Measurements from ENCODE around the gene ZCCHC24. TPM values are rescaled to one million over a fixed set of nuclear protein-coding genes. Genes with fewer than 3 reads are reported as not detected.

The ZCCHC24 gene
- total RNA-seq, 6 experiments from 2014 or later = 33.2 to 40.3 (median 37.5) TPM

DNA sequence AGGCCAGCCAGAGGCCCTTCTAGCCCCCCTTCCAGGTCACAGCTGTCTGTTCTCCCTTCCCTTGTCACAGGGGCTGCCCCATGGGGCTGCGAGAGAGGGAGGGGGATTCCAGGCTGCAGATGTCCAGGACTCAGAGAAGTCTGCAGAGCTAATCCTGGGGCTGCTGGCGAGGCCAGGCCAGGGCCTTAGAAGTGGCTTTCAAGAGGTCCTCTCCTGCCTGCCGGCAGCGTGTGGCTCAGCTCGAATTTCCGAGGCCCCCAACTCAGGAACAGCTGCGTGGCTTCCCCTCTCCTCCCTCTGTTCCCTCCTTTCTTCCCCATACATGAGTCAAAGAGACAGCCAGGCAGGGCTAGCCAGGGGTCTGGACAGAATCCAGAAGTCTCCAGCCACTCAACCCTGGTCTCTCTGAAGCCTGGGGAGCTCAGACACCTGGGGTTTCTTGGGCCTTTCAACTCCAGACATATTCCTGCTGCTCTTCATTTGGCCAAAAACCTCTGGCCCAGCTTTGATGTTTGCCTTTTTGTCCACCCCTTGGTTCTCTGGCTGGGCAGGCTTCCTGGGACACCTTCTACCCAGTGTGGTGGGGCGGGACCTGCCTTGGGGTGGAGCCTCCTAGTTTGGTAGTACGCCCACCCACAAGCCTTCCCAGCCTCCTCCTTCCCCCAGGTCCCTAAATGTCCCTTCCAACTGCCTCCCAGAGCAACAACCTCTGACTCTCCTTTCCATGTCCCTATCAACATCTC lies 45.1 kb upstream of the ZCCHC24 start:
- H3K27ac Mint-ChIP-seq = peak overlapping the region; percentile 39; the same call in 1 of the 2 replicates
- TF ChIP-seq CTCF (IDR thresholded peaks at IDR 0.05) = no peak
- peaks cover 5% of the 10 kb centered on the region for H3K27me3 Mint-ChIP-seq (ENCODE audit: insufficient read depth)

DNA sequence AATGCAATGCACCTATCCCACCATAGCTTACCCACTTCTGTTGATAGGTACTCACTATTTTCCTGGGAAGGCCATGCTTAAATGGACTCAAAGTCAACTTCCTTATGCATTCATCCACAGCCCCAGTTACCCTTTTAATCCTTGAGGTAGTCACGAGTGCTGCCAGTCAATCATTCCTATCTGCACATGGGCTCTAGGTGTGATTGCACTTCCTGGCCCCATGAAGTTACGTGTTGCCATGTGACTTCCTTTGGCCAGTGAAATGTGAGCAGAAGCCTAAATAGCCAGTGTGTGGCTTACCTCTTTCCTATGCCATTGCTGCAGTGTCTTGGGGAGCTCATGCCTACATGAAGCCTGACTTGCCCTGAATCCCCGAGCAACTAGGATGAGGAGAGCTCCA lies 43.4 kb upstream of the ZCCHC24 start:
- no peak for TF ChIP-seq CTCF (IDR thresholded peaks at IDR 0.05)
- no peaks in the 10 kb centered on the region for H3K9me3 Mint-ChIP-seq
- peak overlapping the region; percentile 93 for H3K27ac Mint-ChIP-seq
- H3K4me3 Mint-ChIP-seq = peak overlapping the region; percentile 53; the same call in 1 of the 2 replicates
- peaks cover 45% of the 10 kb centered on the region for H3K4me1 Mint-ChIP-seq (ENCODE audit: low read depth)
- no peak for DNase-seq
- no peaks in the 10 kb centered on the region; the same call in 1 of the 2 replicates for H3K27me3 Mint-ChIP-seq (ENCODE audit: insufficient read depth)
- no peaks in the 10 kb centered on the region for H3K36me3 Mint-ChIP-seq (ENCODE audit: low read depth)

More for the DNA sequence above, 45.1 kb upstream of the ZCCHC24 start:
- Mint-ChIP-seq H3K4me1 (ENCODE audit: low read depth) (peaks cover 45% of the 10 kb centered on the region), H3K9me3 (no peaks in the 10 kb centered on the region), H3K4me3 (no peak overlapping the region), H3K36me3 (ENCODE audit: low read depth) (no peaks in the 10 kb centered on the region)
- DNase-seq = no peak

- Mint-ChIP-seq H3K27me3 (ENCODE audit: insufficient read depth) (no peaks in the 10 kb centered on the region; the same call in 1 of the 2 replicates), H3K4me1 (ENCODE audit: low read depth) (peaks cover 45% of the 10 kb centered on the region), H3K36me3 (ENCODE audit: low read depth) (no peaks in the 10 kb centered on the region), H3K27ac (peak overlapping the region; percentile 93), H3K9me3 (no peaks in the 10 kb centered on the region), H3K4me3 (peak overlapping the region; percentile 53)
- DNase-seq = peak; percentile 87
- no peak for TF ChIP-seq CTCF (IDR thresholded peaks at IDR 0.05)
Measured at GRCh38 chr10:79488336-79488735, 42.9 kb upstream of the ZCCHC24 start.

- peak; percentile 51 for DNase-seq
- H3K4me1 Mint-ChIP-seq (ENCODE audit: low read depth) = peaks cover 45% of the 10 kb centered on the region
- no peaks in the 10 kb centered on the region for H3K9me3 Mint-ChIP-seq
- peak overlapping the region; percentile 93 for H3K27ac Mint-ChIP-seq
- peak overlapping the region; percentile 53 for H3K4me3 Mint-ChIP-seq
- no peaks in the 10 kb centered on the region for H3K27me3 Mint-ChIP-seq (ENCODE audit: insufficient read depth)
- TF ChIP-seq CTCF (IDR thresholded peaks at IDR 0.05) = peak; percentile 80
- H3K36me3 Mint-ChIP-seq (ENCODE audit: low read depth) = no peaks in the 10 kb centered on the region
Measured at GRCh38 chr10:79487296-79488194, 42.1 kb upstream of the ZCCHC24 start.

DNA sequence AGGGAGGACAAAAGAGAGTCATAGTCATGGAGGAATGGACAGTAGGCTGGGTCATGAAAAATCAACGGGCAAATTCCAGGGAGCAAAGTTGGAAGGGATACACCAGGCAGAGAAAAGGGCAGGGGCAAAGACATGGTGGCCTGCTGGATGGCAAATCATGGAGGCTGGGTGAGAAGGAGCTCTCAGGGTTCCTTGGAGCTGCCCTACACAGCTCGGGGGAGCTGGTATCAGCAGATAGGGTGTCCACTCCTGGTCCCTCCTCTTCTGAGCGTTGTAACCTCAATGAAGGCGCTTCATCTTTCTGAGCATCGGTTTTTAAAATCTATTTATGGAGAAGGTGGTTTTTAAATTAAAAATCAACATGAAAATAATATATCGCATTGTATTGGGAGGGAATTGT lies 39.1 kb upstream of the ZCCHC24 start:
- TF ChIP-seq CTCF (IDR thresholded peaks at IDR 0.05) = no peak
- no peak for DNase-seq
- no peaks in the 10 kb centered on the region for H3K27me3 Mint-ChIP-seq (ENCODE audit: insufficient read depth)
- H3K27ac Mint-ChIP-seq = no peak overlapping the region
- H3K36me3 Mint-ChIP-seq (ENCODE audit: low read depth) = no peaks in the 10 kb centered on the region; the same call in 1 of the 2 replicates
- peaks cover 38% of the 10 kb centered on the region for H3K4me1 Mint-ChIP-seq (ENCODE audit: low read depth)
- no peaks in the 10 kb centered on the region for H3K9me3 Mint-ChIP-seq
- H3K4me3 Mint-ChIP-seq = no peak overlapping the region

All from HFFc6 (cell line).